ENCODE data around the gene CFHR3. TPM values are rescaled to one million over a fixed set of nuclear protein-coding genes. Genes with fewer than 3 reads are reported as not detected.

CFHR3 gene
- total RNA-seq (2021) (0.24 to 0.80 TPM (median 0.27 TPM) in 3 replicates), Bru-seq, nascent RNA (percentile 29 among the genes with signal in this experiment)
- long read RNA-seq, experiment 1 = 0 reads
- long read RNA-seq, experiment 2 = 0 reads
- long read RNA-seq, experiment 3 = 0 reads

DNA sequence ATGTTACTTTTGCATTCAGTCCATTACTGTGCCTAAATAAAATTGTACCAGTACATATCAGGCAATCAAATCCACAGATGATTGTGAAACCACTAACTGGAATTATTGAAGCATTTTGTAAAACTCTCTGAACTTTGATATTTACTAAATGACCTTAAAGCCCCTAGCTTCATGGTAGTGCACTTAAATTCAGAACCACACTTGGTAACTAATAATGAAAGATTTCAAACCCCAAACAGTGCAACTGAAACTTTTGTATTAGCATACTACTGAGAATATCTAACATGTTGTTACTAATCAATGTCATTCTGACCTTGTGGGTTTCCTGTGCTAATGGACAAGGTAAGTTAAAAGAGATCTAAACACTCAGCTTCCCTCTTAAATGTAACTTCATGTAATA lies at the start of gene CFHR3:
CFHR3 (plus strand) TSS at position 238 of the 400 bp plus-strand sequence; CDS start at position 285, 47 bp downstream.
- H3K4me3 Mint-ChIP-seq = no peak within 1 kb of the TSS
- no peaks in the 10 kb centered on the region for H3K36me3 Mint-ChIP-seq
- ATAC-seq = no peak
- no peak for DNase-seq (ENCODE audit: low spot score)
- H3K27ac Mint-ChIP-seq = no peak within 1 kb of the TSS
- TF ChIP-seq, protein P1, sequence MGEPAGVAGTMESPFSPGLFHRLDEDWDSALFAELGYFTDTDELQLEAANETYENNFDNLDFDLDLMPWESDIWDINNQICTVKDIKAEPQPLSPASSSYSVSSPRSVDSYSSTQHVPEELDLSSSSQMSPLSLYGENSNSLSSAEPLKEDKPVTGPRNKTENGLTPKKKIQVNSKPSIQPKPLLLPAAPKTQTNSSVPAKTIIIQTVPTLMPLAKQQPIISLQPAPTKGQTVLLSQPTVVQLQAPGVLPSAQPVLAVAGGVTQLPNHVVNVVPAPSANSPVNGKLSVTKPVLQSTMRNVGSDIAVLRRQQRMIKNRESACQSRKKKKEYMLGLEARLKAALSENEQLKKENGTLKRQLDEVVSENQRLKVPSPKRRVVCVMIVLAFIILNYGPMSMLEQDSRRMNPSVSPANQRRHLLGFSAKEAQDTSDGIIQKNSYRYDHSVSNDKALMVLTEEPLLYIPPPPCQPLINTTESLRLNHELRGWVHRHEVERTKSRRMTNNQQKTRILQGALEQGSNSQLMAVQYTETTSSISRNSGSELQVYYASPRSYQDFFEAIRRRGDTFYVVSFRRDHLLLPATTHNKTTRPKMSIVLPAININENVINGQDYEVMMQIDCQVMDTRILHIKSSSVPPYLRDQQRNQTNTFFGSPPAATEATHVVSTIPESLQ (CRISPR knock-in tag; IDR thresholded peaks at IDR 0.05) = no peak
- TF ChIP-seq, protein P2, sequence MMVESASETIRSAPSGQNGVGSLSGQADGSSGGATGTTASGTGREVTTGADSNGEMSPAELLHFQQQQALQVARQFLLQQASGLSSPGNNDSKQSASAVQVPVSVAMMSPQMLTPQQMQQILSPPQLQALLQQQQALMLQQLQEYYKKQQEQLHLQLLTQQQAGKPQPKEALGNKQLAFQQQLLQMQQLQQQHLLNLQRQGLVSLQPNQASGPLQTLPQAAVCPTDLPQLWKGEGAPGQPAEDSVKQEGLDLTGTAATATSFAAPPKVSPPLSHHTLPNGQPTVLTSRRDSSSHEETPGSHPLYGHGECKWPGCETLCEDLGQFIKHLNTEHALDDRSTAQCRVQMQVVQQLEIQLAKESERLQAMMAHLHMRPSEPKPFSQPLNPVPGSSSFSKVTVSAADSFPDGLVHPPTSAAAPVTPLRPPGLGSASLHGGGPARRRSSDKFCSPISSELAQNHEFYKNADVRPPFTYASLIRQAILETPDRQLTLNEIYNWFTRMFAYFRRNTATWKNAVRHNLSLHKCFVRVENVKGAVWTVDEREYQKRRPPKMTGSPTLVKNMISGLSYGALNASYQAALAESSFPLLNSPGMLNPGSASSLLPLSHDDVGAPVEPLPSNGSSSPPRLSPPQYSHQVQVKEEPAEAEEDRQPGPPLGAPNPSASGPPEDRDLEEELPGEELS (CRISPR knock-in tag; IDR thresholded peaks at IDR 0.05) = no peak
- TF ChIP-seq, protein P3, sequence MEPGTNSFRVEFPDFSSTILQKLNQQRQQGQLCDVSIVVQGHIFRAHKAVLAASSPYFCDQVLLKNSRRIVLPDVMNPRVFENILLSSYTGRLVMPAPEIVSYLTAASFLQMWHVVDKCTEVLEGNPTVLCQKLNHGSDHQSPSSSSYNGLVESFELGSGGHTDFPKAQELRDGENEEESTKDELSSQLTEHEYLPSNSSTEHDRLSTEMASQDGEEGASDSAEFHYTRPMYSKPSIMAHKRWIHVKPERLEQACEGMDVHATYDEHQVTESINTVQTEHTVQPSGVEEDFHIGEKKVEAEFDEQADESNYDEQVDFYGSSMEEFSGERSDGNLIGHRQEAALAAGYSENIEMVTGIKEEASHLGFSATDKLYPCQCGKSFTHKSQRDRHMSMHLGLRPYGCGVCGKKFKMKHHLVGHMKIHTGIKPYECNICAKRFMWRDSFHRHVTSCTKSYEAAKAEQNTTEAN (CRISPR knock-in tag; IDR thresholded peaks at IDR 0.05) = no peak
- TF ChIP-seq ZNF671 (CRISPR knock-in tag; IDR thresholded peaks at IDR 0.05) = no peak
- TF ChIP-seq, protein P4, sequence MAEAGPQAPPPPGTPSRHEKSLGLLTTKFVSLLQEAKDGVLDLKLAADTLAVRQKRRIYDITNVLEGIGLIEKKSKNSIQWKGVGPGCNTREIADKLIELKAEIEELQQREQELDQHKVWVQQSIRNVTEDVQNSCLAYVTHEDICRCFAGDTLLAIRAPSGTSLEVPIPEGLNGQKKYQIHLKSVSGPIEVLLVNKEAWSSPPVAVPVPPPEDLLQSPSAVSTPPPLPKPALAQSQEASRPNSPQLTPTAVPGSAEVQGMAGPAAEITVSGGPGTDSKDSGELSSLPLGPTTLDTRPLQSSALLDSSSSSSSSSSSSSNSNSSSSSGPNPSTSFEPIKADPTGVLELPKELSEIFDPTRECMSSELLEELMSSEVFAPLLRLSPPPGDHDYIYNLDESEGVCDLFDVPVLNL (CRISPR knock-in tag; IDR thresholded peaks at IDR 0.05; ENCODE audit: borderline replicate concordance, low read depth) = no peak
- no peak for TF ChIP-seq NFATC4 (CRISPR knock-in tag; IDR thresholded peaks at IDR 0.05)
- no peak for TF ChIP-seq TEAD4 (CRISPR knock-in tag; IDR thresholded peaks at IDR 0.05)
- TF ChIP-seq ELF4 (CRISPR knock-in tag; IDR thresholded peaks at IDR 0.05; ENCODE audit: low read depth) = no peak
- TF ChIP-seq MXD4 (CRISPR knock-in tag; IDR thresholded peaks at IDR 0.05; ENCODE audit: borderline replicate concordance) = no peak
- TF ChIP-seq, protein P5, sequence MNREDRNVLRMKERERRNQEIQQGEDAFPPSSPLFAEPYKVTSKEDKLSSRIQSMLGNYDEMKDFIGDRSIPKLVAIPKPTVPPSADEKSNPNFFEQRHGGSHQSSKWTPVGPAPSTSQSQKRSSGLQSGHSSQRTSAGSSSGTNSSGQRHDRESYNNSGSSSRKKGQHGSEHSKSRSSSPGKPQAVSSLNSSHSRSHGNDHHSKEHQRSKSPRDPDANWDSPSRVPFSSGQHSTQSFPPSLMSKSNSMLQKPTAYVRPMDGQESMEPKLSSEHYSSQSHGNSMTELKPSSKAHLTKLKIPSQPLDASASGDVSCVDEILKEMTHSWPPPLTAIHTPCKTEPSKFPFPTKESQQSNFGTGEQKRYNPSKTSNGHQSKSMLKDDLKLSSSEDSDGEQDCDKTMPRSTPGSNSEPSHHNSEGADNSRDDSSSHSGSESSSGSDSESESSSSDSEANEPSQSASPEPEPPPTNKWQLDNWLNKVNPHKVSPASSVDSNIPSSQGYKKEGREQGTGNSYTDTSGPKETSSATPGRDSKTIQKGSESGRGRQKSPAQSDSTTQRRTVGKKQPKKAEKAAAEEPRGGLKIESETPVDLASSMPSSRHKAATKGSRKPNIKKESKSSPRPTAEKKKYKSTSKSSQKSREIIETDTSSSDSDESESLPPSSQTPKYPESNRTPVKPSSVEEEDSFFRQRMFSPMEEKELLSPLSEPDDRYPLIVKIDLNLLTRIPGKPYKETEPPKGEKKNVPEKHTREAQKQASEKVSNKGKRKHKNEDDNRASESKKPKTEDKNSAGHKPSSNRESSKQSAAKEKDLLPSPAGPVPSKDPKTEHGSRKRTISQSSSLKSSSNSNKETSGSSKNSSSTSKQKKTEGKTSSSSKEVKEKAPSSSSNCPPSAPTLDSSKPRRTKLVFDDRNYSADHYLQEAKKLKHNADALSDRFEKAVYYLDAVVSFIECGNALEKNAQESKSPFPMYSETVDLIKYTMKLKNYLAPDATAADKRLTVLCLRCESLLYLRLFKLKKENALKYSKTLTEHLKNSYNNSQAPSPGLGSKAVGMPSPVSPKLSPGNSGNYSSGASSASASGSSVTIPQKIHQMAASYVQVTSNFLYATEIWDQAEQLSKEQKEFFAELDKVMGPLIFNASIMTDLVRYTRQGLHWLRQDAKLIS (CRISPR knock-in tag; IDR thresholded peaks at IDR 0.05; ENCODE audit: borderline replicate concordance) = no peak
- TF ChIP-seq, protein P6, sequence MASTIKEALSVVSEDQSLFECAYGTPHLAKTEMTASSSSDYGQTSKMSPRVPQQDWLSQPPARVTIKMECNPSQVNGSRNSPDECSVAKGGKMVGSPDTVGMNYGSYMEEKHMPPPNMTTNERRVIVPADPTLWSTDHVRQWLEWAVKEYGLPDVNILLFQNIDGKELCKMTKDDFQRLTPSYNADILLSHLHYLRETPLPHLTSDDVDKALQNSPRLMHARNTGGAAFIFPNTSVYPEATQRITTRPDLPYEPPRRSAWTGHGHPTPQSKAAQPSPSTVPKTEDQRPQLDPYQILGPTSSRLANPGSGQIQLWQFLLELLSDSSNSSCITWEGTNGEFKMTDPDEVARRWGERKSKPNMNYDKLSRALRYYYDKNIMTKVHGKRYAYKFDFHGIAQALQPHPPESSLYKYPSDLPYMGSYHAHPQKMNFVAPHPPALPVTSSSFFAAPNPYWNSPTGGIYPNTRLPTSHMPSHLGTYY (CRISPR knock-in tag; IDR thresholded peaks at IDR 0.05) = no peak
- no peak for TF ChIP-seq ZNF416 (CRISPR knock-in tag; IDR thresholded peaks at IDR 0.05)
- no peak for TF ChIP-seq JAZF1 (CRISPR knock-in tag; IDR thresholded peaks at IDR 0.05)
- TF ChIP-seq IRF2 (CRISPR knock-in tag; IDR thresholded peaks at IDR 0.05; ENCODE audit: borderline replicate concordance, low read depth) = no peak
- no peak for TF ChIP-seq CREB1 (CRISPR knock-in tag; IDR thresholded peaks at IDR 0.05)
- no peak for TF ChIP-seq KAT7 (CRISPR knock-in tag; IDR thresholded peaks at IDR 0.05; ENCODE audit: borderline replicate concordance)
- TF ChIP-seq, protein P7, sequence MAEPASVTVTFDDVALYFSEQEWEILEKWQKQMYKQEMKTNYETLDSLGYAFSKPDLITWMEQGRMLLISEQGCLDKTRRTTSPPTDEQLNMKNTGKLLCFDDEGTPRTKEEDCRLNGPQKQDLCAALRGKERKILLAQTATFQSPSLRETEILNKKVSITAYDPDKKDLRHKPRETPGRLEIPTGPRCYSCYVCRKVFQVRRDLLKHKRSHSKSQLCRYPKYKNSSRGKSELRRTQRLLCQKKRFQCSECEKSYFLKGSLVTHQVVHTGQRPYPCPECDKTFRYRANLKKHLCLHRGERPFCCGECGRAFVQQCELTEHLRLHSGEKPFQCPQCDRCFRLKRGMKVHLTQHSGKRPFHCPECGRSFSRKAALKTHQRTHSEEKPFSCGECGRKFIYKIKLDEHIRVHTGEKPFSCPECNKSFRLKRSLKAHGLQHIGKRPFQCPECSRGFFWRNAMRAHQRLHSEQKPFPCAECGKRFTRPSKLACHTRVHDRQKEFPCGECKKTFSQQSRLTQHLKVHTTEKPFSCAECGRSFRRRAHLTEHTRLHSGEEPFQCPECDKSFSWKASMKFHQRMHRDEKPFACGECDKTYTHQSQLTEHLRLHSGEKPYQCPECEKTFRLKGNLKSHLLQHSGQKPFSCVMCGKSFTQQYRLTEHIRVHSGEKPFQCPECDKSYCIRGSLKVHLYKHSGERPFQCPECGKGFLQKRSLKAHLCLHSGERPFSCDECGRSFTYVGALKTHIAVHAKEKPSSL (CRISPR knock-in tag; conservative IDR thresholded peaks at IDR 0.05) = no peak
- TF ChIP-seq, protein P8, sequence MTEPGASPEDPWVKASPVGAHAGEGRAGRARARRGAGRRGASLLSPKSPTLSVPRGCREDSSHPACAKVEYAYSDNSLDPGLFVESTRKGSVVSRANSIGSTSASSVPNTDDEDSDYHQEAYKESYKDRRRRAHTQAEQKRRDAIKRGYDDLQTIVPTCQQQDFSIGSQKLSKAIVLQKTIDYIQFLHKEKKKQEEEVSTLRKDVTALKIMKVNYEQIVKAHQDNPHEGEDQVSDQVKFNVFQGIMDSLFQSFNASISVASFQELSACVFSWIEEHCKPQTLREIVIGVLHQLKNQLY (CRISPR knock-in tag; IDR thresholded peaks at IDR 0.05) = no peak
- ChIA-PET POLR2A (no interaction called here), CTCF (no interaction called here)
- H3K4me1 Mint-ChIP-seq = no peaks in the 10 kb centered on the region
- H3K9me3 Mint-ChIP-seq = no peaks in the 10 kb centered on the region
- no peaks in the 10 kb centered on the region for H3K27me3 Mint-ChIP-seq (ENCODE audit: low read depth)

Data from WTC11 (cell line).